Subcutaneous adipose tissue (tissue), 4 donors: ENCODE measurements around the gene PBX1. TPM values are rescaled to one million over a fixed set of nuclear protein-coding genes. Genes with fewer than 3 reads are reported as not detected.

Experiments used
- total RNA-seq, 4 donors: library from RNA; depleted of rRNA; stranded (reverse); fragments of >200 nt; gene quantifications; one replicate each; pipeline ENCODE4 v1.1.0, GENCODE V29; 2016
- TF ChIP-seq, protein P1 (sequence below): fragments of 450-650 bp; IDR thresholded peaks from one replicate; pipeline ENCODE4 v1.5.1; 2016; ENCODE audit warnings: low read depth, mild to moderate bottlenecking, control low read depth, antibody characterized with exemption, moderate library complexity

Gene PBX1
- total RNA-seq, 4 donors from 2014 or later: 36.5 to 61.1 (median 54.2) TPM

DNA sequence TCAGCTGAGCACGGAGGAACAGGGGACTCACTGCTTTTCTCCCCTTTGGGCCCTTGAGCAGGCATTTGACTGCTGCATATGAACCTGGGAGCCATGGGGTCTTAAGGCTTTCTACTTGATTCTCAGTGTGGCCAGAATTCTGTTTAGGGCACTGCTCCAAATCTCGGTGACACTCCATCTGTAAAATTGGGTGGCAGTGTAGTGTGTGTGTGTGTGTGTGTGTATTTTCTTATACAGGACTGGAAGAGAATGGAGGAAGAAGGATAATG lies 162.2 kb downstream of the PBX1 start:
- TF ChIP-seq, protein P1, sequence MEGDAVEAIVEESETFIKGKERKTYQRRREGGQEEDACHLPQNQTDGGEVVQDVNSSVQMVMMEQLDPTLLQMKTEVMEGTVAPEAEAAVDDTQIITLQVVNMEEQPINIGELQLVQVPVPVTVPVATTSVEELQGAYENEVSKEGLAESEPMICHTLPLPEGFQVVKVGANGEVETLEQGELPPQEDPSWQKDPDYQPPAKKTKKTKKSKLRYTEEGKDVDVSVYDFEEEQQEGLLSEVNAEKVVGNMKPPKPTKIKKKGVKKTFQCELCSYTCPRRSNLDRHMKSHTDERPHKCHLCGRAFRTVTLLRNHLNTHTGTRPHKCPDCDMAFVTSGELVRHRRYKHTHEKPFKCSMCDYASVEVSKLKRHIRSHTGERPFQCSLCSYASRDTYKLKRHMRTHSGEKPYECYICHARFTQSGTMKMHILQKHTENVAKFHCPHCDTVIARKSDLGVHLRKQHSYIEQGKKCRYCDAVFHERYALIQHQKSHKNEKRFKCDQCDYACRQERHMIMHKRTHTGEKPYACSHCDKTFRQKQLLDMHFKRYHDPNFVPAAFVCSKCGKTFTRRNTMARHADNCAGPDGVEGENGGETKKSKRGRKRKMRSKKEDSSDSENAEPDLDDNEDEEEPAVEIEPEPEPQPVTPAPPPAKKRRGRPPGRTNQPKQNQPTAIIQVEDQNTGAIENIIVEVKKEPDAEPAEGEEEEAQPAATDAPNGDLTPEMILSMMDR: no peak

DNA sequence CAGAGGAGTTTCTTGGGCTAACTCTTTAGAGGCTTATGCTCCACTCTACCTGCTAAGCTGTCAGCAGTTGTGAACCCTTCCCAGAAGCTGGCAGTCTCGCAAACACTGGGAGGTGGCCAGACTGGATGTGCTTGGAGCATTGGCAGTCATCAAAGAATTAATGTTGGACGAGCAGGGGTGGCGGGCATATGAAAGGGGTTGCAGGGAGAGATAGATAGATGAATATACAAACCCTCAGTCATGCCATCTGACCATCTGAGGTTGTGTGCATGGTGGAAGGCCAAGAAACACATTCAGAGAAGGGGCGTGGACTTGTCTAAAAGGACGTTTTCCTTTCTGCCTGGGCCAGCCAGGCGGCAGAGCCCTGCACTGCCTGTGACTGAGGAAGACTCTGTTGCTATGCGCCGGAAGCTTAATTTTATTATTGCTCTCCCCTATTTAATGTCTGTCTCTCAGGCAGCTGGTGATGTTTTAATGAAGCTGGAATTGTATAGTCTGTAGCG lies 164.4 kb downstream of the PBX1 start:
- TF ChIP-seq, protein P1: no peak

DNA sequence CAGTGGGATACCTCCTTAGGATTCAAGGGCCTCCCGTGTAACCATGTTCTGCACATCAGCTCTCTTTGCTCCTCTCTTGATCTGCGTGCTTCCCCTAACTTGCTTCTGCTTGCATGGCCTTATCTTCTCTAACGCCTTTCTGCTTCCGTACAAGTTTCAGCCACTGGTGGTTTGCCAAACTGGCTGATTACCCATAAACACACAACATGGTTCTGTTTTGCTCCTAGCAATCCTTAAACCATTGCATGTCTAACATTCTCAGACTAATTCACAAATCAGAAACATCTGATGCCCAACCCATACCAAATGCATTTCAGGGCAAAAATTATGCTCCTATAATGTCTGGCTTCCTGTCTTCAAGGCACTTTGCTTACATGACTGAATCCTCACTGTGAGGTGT lies 166.4 kb downstream of the PBX1 start:
- TF ChIP-seq, protein P1: no peak

DNA sequence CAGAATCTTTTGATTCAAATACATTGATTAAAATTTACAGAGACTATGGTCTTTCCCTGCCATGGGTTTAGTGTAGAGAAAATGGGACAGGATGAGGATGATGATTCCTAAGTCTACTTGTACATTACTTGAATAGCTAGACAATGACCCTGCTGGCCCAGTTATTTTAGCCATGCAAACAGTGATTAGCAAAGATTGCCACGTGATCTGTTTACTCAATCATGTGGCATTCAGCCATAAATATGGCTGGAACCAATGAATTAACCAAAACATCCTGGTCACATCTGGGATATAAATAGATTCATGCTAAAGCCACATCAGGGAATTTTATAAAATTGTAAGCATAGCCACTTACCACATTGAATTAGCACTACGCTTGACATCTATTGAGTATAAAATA lies 167.3 kb downstream of the PBX1 start:
- TF ChIP-seq, protein P1: no peak

DNA sequence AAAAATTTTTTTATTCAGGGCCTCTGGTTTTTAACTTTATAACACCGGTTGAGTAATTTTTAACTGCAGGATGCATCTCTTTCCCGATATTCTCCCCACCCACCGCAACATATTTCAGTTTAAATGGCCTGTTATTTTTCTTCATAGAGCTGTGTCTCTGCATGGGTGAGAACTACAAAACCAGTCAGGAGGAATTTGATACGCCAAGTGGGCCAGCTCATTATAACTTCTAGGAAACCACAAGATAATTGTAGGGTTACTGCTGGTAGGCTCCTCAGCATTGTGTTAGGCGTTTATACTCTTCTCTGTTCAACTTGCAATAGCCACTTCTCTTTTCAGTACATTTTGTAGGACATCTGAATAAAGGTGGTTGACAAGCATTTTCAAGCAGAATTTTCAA lies 169.7 kb downstream of the PBX1 start:
- TF ChIP-seq, protein P1: no peak

DNA sequence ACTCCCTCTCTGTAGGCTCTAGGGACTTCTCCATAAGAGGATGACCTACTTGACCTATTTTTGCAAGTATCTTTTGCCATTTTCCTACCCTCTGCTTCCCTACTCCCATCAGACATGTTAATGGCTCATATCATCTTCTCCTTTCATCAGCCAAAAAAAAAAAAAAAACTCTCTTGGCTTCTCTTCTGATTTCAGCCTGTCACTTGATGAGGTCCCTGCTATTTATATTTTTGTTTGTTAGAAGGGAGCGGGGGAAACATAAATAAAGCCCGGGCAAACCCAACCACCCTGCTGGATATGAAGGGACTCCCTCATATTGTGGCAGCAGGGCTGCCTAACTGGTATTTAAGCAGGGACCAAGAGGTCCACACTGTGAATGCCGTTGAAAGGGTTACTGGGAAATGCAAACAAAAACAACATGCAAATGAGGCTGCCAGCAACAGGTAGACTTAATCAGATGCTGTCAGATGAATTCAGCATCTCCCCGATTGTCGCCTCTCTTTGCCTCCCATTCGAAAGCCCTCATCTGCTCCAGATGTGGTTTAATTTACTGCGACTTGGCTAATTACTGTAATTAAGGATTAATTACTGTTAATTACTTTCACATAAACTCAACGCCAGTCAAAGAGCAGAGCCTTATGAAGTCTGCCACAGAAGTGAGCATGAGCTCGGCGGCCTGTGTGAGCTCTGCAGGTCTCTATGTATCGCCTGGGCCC lies 172.3 kb downstream of the PBX1 start:
- TF ChIP-seq, protein P1: no peak

DNA sequence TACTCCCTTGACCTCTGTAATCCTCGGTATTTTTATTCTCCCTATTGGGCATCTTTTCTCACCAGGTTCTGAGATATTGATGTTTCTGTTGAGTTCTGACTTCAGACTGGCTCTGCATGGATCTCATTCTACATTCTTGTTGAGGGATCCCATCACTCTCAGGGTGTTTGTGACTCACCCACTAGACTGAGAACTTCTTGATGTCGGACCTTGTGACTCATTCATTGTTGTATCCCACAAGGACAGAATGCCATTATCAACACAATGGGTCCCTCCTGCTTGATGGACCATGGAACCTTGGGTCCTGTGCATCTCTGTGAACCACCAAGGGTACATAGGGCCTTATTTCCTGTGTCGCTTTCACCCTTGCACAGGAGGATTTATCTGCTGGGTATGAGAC lies 174.1 kb downstream of the PBX1 start:
- TF ChIP-seq, protein P1: no peak
